Gastroesophageal sphincter (tissue), 4 donors: ENCODE results near the gene KIAA0040. TPM values are rescaled to one million over a fixed set of nuclear protein-coding genes. Genes with fewer than 3 reads are reported as not detected.

Experiments used
- ATAC-seq: fragments of 150-250 bp; one replicate; pipeline ENCODE4 v1.9.1; 2016; ENCODE audit warnings: mild to moderate bottlenecking, moderate library complexity
- H3K27ac ChIP-seq, 4 donors: fragments of 200-600 bp; sonication (generic) in 3 of 4; 1 replicate in 3 of 4; 2 replicates in 1 of 4; pipeline ENCODE4 v1.5.1; 2016 to 2019
- H3K27me3 ChIP-seq: fragments of 200-600 bp; sonication (generic); one replicate; pipeline ENCODE4 v1.5.1; 2019
- H3K36me3 ChIP-seq, 2 donors: fragments of 200-600 bp; sonication (generic); one replicate each; pipeline ENCODE4 v1.5.1; 2019; ENCODE audit warnings: control low read depth in 1 of 2
- H3K4me1 ChIP-seq, 3 donors: fragments of 200-600 bp; sonication (generic); 1 replicate in 2 of 3; 2 replicates in 1 of 3; pipeline ENCODE4 v1.5.1; 2016 to 2019; ENCODE audit warnings: control low read depth in 2 of 3
- H3K4me3 ChIP-seq, 2 donors: fragments of 200-600 bp; sonication (generic); one replicate each; pipeline ENCODE4 v1.5.1; 2019; ENCODE audit warnings: mild to moderate bottlenecking in 1 of 2, moderate library complexity in 1 of 2
- H3K9me3 ChIP-seq, 3 donors: fragments of 200-600 bp; sonication (generic); one replicate each; pipeline ENCODE4 v1.5.1; 2017 to 2019; ENCODE audit warnings: control low read depth in 2 of 3
- EP300 ChIP-seq: sonication (generic); formaldehyde crosslinking; IDR thresholded peaks from one replicate; pipeline ENCODE4 v1.6.1; 2017; ENCODE audit warnings: antibody characterized with exemption, mild to moderate bottlenecking
- POLR2A ChIP-seq, 2 donors: fragments of 450-650 bp; IDR thresholded peaks; one replicate each; pipeline ENCODE4 v1.6.1; 2017; ENCODE audit warnings: antibody characterized with exemption in 2 of 2, mild to moderate bottlenecking in 2 of 2, moderate library complexity in 1 of 2
- POLR2AphosphoS5 ChIP-seq: sonication (generic); formaldehyde crosslinking; IDR thresholded peaks from one replicate; pipeline ENCODE4 v1.6.1; 2017; ENCODE audit warnings: antibody characterized with exemption
- WGBS, 2 donors: methylation state at CpG; one replicate each; pipeline ENCODE4 v1.1.5; 2018; ENCODE audit warnings: low coverage in 1 of 2; 5-methylcytosine and 5-hydroxymethylcytosine counted together
- total RNA-seq, 4 donors: library from RNA; depleted of rRNA; stranded (reverse); fragments of >200 nt; gene quantifications; one replicate each; pipeline ENCODE4 v1.1.0, GENCODE V29; 2016
- TF ChIP-seq, protein P1 (sequence below), 4 experiments: fragments of 200-600 bp in 2 of 4; fragments of 450-650 bp in 2 of 4; sonication (generic) in 1 of 4; IDR thresholded peaks; one replicate each; pipeline ENCODE4 v1.5.1; 2017 to 2019; ENCODE audit warnings: antibody characterized with exemption in 4 of 4, mild to moderate bottlenecking in 2 of 4, moderate library complexity in 2 of 4

The KIAA0040 gene
- total RNA-seq, 4 donors from 2014 or later, result 43.2 to 54.3 (median 46.5) TPM

DNA sequence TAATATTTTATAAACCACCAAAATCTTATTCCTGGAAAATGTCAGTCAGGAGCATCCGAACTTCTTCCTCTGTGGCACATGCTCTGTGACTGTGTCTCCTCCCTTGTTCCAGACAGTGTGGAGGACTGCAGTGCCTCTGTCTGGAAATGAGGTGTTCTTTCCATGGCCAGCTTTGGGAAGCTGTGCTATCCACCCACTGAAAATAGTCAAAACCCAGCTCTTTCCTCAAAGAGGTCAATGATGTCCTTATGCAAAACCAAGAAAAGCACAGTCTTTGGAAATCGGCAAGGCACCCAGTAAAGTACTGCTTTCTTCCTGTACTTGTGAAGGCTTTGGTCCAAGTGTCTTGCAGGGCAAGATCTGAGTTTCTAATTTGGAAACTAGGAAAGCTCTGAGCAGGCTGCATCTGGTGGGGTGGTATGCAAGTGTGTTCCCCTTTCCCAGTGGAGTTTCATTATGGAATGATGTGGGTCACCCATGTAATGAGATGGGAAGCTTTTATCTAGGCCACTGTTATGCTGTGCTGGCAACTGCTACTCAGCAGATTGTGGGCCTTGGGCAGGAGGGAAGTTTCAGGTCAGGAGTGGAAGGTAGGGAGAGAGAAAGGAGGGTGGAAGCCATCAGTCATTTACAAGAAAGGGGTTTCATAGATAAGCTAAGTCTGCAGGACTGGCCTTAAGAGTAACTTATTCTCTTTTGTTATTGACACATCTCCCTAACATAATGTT, 6.0 kb downstream of the KIAA0040 start:
- WGBS, 2 donors, result 66 to 67% methylated on average over 1 to 2 of the region's 2 CpGs
- ATAC-seq, result no peak
- Histone ChIP-seq H3K27me3 (no peaks in the 10 kb centered on the region), H3K4me1 (peaks cover 0 to 89% (median 3%) of the 10 kb centered on the region in 3 donors), H3K9me3 (no peaks in the 10 kb centered on the region), H3K36me3 (peaks cover 0 to 16% of the 10 kb centered on the region in 2 donors), H3K27ac (peak overlapping the region in 1 of 4 donors; percentile 16), H3K4me3 (no peak overlapping the region)
- TF ChIP-seq POLR2AphosphoS5, result no peak
- no peak for TF ChIP-seq POLR2A (IDR thresholded peaks at IDR 0.05)
- TF ChIP-seq EP300, result no peak
- TF ChIP-seq, protein P1, sequence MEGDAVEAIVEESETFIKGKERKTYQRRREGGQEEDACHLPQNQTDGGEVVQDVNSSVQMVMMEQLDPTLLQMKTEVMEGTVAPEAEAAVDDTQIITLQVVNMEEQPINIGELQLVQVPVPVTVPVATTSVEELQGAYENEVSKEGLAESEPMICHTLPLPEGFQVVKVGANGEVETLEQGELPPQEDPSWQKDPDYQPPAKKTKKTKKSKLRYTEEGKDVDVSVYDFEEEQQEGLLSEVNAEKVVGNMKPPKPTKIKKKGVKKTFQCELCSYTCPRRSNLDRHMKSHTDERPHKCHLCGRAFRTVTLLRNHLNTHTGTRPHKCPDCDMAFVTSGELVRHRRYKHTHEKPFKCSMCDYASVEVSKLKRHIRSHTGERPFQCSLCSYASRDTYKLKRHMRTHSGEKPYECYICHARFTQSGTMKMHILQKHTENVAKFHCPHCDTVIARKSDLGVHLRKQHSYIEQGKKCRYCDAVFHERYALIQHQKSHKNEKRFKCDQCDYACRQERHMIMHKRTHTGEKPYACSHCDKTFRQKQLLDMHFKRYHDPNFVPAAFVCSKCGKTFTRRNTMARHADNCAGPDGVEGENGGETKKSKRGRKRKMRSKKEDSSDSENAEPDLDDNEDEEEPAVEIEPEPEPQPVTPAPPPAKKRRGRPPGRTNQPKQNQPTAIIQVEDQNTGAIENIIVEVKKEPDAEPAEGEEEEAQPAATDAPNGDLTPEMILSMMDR (IDR thresholded peaks at IDR 0.05), result no peak

DNA sequence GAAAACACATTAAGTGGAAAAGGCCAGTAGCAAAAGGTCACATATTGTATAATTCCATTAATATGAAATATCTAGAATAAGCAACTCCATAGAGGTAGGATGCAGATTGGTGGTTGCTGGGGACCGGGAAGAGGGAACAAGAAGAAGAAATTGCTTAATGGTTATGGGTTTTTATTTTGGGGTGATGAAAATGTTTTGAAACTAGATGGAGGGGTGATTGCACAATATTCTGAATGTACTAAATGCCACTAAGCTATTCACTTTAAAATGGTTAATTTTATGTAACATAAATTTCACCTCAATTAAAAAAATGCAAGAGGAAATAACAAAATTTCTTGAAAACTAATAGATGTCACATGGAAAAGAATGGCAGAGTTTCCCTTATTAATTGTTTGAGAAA, 6.7 kb downstream of the KIAA0040 start:
- TF ChIP-seq POLR2A (IDR thresholded peaks at IDR 0.05), result no peak
- no peak for TF ChIP-seq POLR2AphosphoS5
- TF ChIP-seq EP300, result no peak
- TF ChIP-seq, protein P1 (IDR thresholded peaks at IDR 0.05), result no peak
- Histone ChIP-seq H3K27ac (peak overlapping the region in 1 of 4 donors; percentile 10), H3K27me3 (no peaks in the 10 kb centered on the region), H3K4me1 (peaks cover 0 to 83% (median 3%) of the 10 kb centered on the region in 3 donors), H3K4me3 (no peak overlapping the region), H3K9me3 (no peaks in the 10 kb centered on the region), H3K36me3 (peaks cover 0 to 16% of the 10 kb centered on the region in 2 donors)
- WGBS, 2 donors, result 88 to 100% methylated on average over 1 of the region's 1 CpG
- ATAC-seq, result no peak

DNA sequence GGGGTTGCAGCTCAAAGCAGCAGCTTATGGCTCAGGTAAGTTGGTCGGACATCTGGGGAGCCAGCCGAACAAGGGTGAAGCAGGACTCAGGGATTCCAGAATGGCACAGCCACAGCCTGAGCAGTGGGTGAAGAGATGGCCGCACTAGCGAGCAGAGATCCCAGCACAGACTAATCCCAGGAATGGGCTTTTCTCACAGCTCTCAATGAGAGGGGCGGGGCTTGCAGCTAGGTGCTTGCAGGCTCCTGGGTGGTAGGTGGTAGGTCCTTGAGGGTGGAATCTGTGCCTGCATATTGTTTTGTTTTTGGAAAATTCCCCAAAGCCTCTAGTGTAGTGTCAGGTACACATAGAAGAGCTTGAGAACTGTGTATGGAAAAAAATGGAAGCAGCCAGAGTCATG, 9.0 kb downstream of the KIAA0040 start:
- no peak for TF ChIP-seq POLR2A (IDR thresholded peaks at IDR 0.05)
- peaks cover 0 to 67% (median 8%) of the 10 kb centered on the region in 3 donors for H3K4me1 ChIP-seq
- H3K27ac ChIP-seq, result no peak overlapping the region
- no peak overlapping the region for H3K4me3 ChIP-seq
- ATAC-seq, result no peak
- H3K36me3 ChIP-seq, result peaks cover 0 to 16% of the 10 kb centered on the region in 2 donors
- WGBS, 2 donors, result no CpG with 5 or more reads among the region's 5 CpGs
- no peaks in the 10 kb centered on the region for H3K27me3 ChIP-seq
- no peaks in the 10 kb centered on the region for H3K9me3 ChIP-seq

DNA sequence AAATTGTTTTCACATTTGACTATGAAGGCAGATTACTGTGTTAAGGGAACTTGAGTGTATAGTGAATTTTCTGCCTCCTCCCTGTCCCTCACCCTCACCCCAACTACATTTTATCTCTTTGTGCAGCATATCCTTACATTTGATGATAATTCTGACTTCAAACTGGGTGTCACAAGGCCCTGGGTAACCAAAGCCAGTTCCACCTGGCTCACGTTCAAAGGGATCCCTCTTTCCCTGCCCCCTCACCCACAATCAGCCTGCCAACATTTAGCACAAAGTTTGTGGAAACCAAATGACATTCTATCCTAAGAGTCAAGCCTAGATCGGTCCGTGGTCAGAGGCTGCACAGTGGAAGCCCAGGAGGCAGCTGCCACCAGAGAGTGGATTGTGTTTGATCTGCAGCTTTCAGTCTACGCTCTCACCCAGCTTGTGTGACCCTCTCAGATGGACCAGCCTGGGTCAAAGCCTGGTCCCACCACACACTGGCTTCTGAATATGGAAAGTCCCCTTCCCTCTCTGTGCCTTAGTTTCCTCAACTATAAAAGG, 10.3 kb downstream of the KIAA0040 start:
- H3K27ac ChIP-seq, result no peak overlapping the region
- TF ChIP-seq POLR2AphosphoS5, result no peak
- TF ChIP-seq, protein P1 (IDR thresholded peaks at IDR 0.05), result no peak
- no peak for TF ChIP-seq POLR2A (IDR thresholded peaks at IDR 0.05)
- no peaks in the 10 kb centered on the region for H3K27me3 ChIP-seq
- WGBS, 2 donors, result 40 to 67% methylated on average over 1 to 2 of the region's 4 CpGs
- H3K36me3 ChIP-seq, result peaks cover 0 to 23% of the 10 kb centered on the region in 2 donors
- no peaks in the 10 kb centered on the region for H3K9me3 ChIP-seq
- ATAC-seq, result no peak
- peaks cover 0 to 60% (median 8%) of the 10 kb centered on the region in 3 donors for H3K4me1 ChIP-seq
- no peak overlapping the region for H3K4me3 ChIP-seq

DNA sequence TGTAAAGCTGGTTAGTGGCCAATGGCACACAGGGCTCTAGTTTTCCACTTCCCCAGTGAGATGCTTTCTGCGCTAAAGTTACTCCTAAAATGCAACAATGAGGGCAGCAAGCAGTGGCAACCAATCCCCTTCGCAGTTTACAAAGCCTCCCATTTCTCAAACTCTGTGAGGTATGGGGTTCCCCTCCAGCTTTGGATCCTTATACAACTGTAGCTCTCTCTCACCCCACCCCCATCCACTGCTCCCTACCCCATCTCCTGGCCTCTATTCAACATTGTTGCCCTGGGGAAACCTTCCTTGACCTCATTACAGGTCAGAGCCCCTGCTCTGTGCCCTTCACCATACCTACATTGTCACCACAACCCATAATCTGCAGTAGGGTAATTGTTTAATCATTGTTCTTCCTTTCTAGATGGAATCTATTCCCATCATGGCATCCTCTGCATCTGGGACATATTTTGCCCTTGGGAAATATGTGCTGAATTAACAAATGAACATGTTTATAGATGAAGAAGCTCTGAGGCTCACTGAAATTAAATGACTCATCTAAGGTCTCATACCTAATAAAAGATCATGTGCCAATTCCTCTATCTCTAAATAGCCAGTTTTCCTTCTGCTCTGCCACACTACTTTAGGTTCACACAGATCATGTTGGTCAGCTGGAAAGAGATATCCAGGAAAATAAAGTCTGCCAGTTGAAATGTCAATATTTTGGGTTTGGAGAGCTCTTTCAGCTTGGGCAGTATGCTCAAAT, 12.6 kb downstream of the KIAA0040 start:
- Histone ChIP-seq H3K9me3 (no peaks in the 10 kb centered on the region), H3K27me3 (no peaks in the 10 kb centered on the region), H3K27ac (no peak overlapping the region), H3K4me3 (no peak overlapping the region), H3K4me1 (peaks cover 0 to 41% (median 5%) of the 10 kb centered on the region in 3 donors), H3K36me3 (peaks cover 0 to 33% of the 10 kb centered on the region in 2 donors)
- no peak for ATAC-seq
- 94% methylated on average over 2 of the region's 2 CpGs; no CpG with 5 or more reads in 1 of the 2 donors for WGBS, 2 donors
- TF ChIP-seq, protein P1 (IDR thresholded peaks at IDR 0.05), result no peak
- TF ChIP-seq POLR2AphosphoS5 (no peak), POLR2A (IDR thresholded peaks at IDR 0.05) (no peak), EP300 (no peak)
